ENCODE results near the gene TMEM244.

Gene TMEM244

DNA sequence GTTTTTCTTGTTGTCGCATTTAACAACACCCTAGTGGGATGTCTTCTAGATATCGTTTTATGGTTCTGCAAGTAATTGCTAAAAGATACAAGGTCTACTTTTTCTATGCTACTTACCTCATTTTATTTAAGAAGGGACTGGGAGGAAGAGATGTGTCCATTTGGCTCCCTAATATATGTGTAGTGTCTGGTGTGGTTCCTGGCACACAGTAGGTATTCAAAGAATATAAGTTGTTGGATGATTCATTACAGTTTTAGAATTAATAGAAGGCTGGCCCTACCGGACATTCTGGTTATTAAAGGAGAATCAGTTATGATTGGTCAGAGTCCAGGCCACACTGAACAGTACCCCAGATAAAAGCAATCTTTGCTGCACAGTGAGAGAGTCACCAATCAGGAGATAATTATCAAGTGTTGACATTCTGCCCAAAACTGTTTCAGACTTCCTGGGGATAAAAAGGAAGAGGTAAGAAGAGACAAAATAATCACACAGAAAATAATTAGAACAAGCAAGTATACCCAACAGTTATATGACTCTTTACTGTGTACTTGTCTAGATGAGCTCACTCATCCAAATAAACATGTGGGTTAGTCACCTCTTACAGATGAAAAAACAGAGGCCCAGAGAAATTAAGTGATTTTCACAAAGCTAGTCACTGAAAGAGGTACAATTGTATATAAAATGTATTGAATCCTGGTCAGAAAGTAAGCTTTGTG is 7.0 kb downstream of the TMEM244 start:
- H3K4me3 ChIP-seq (ENCODE audit: low read depth, low read length) = no peak overlapping the region
- H3K36me3 ChIP-seq = no peaks in the 10 kb centered on the region
- H3K27ac ChIP-seq = no peak overlapping the region
- TF ChIP-seq, protein P1, sequence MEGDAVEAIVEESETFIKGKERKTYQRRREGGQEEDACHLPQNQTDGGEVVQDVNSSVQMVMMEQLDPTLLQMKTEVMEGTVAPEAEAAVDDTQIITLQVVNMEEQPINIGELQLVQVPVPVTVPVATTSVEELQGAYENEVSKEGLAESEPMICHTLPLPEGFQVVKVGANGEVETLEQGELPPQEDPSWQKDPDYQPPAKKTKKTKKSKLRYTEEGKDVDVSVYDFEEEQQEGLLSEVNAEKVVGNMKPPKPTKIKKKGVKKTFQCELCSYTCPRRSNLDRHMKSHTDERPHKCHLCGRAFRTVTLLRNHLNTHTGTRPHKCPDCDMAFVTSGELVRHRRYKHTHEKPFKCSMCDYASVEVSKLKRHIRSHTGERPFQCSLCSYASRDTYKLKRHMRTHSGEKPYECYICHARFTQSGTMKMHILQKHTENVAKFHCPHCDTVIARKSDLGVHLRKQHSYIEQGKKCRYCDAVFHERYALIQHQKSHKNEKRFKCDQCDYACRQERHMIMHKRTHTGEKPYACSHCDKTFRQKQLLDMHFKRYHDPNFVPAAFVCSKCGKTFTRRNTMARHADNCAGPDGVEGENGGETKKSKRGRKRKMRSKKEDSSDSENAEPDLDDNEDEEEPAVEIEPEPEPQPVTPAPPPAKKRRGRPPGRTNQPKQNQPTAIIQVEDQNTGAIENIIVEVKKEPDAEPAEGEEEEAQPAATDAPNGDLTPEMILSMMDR (IDR thresholded peaks at IDR 0.05; ENCODE audit: low read depth, low read length) = no peak
- DNase-seq = no peak
- no peaks in the 10 kb centered on the region for H3K27me3 ChIP-seq (ENCODE audit: insufficient read depth, low read depth, severe bottlenecking)
- no peaks in the 10 kb centered on the region for H3K9me3 ChIP-seq (ENCODE audit: severe bottlenecking)

DNA sequence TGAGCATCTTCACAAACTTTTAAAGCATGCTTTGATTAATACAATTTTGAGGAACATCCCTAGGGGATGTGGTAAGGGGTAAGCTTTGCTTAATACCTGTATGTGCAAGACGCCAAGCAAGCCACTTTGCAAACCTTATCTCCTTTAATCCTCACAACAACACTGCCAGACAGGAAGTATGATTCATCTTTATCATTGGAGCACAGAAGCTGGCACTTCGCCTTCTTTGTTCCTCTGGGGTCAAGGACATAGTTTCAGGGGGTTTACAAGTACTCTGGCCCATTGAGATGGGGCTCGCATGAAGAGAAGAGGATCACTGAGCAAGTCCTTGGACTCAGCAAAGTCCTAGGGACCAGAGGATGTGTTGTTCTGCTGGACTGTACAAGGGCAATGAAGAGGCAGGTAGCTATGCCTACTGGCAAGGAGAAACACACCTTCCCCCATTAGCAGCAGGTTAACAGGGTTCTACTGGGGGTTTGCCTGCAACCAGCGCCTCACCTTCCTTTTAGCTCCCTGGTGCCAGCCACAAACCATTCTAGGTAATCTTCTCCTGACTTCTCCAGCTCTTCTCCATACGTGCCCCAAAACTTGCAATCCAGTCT is 8.8 kb downstream of the TMEM244 start:
- Histone ChIP-seq H3K9me3 (ENCODE audit: severe bottlenecking) (no peaks in the 10 kb centered on the region), H3K27ac (no peak overlapping the region), H3K36me3 (no peaks in the 10 kb centered on the region), H3K27me3 (ENCODE audit: insufficient read depth, low read depth, severe bottlenecking) (no peaks in the 10 kb centered on the region), H3K4me3 (ENCODE audit: low read depth, low read length) (no peak overlapping the region)
- no peak for DNase-seq
- TF ChIP-seq, protein P1 (IDR thresholded peaks at IDR 0.05; ENCODE audit: low read depth, low read length) = no peak

DNA sequence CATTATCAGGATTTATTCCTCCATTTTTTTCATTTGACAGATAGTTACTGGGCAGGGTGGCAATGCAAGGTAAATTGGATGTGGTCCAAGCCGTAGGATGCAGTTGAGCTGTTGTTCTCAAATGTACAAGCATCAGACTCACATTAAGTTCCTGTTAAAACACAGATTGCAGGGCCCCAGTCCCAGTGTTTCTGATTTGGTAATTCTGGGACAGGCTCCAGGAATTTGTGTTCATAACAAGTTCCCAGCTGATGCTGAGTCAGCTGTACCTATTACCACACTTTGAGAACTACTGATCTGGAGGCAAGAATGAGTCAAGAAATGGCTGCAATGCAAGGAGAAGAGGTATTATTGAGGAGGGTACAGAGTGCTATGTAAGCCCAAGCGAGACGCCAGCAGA is 11.7 kb downstream of the TMEM244 start:
- no peaks in the 10 kb centered on the region for H3K36me3 ChIP-seq
- TF ChIP-seq, protein P1 (IDR thresholded peaks at IDR 0.05; ENCODE audit: low read depth, low read length) = no peak
- DNase-seq = no peak
- no peaks in the 10 kb centered on the region for H3K9me3 ChIP-seq (ENCODE audit: severe bottlenecking)
- no peak overlapping the region for H3K4me3 ChIP-seq (ENCODE audit: low read depth, low read length)
- H3K27me3 ChIP-seq (ENCODE audit: insufficient read depth, low read depth, severe bottlenecking) = no peaks in the 10 kb centered on the region
- H3K27ac ChIP-seq = no peak overlapping the region

DNA sequence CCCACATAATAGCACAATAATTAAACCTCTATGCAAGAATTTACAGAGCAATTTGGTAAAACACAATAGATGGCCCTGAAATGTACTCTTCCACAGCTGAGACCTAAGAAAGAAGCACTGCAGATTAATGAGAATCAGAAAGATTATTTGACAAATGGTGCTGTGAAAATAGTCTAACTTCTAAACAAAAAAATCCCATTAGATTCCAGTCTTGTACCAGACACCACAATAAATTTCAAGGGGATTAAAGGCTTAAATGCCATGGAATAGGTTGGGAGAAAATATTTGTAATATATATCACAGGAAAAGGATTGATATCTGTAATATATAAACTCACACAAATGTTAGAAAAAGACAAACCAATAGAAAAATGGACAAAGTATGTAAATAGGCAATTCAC is 14.4 kb downstream of the TMEM244 start:
- Histone ChIP-seq H3K36me3 (no peaks in the 10 kb centered on the region), H3K27me3 (ENCODE audit: insufficient read depth, low read depth, severe bottlenecking) (no peaks in the 10 kb centered on the region), H3K27ac (no peak overlapping the region), H3K9me3 (ENCODE audit: severe bottlenecking) (no peaks in the 10 kb centered on the region), H3K4me3 (ENCODE audit: low read depth, low read length) (no peak overlapping the region)
- no peak for DNase-seq
- TF ChIP-seq, protein P1 (IDR thresholded peaks at IDR 0.05; ENCODE audit: low read depth, low read length) = no peak

DNA sequence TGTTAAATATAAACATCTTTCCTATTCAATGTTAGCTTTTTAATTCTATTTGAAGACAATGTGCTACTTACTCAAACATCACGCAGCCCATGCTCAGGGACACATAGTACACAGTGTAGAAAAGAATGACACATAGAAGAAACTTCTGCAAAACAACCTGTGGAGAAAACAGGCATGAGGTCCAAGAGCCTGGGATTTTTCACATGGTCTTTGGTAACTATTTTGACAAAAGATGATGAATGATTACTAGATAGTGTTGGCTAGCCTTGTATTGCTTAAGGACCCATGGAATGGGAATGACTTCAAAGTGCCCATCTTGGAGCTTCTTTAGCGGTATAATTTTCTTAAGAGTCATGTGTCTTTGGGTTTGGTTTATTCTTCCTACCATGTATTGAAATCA is 15.4 kb downstream of the TMEM244 start:
- H3K27me3 ChIP-seq (ENCODE audit: insufficient read depth, low read depth, severe bottlenecking) = no peaks in the 10 kb centered on the region
- no peak for DNase-seq
- H3K27ac ChIP-seq = no peak overlapping the region
- TF ChIP-seq, protein P1 (IDR thresholded peaks at IDR 0.05; ENCODE audit: low read depth, low read length) = no peak
- H3K9me3 ChIP-seq (ENCODE audit: severe bottlenecking) = no peaks in the 10 kb centered on the region
- H3K36me3 ChIP-seq = no peaks in the 10 kb centered on the region
- no peak overlapping the region for H3K4me3 ChIP-seq (ENCODE audit: low read depth, low read length)

Measured in WERI-Rb-1 (cell line).